HG03159 (cell line): ENCODE measurements around the gene GPC6.
"Not testable (repeated sequence)": the region's sequence is repeated elsewhere in the genome, so short reads cannot be mapped to it uniquely, and the experiment has no call there.

Experiments
- ATAC-seq: cut with Tn5 transposase; IDR thresholded peaks from one replicate; pipeline ENCODE4 v1.9.1; 2021; ENCODE audit warnings: mild to moderate bottlenecking, moderate library complexity; ENCODE audit not compliant: unreplicated experiment

The GPC6 gene

GRCh38 chr13:93226623-93227279, at the start of gene GPC6:
Gene GPC6 (plus strand): TSS chr13:93226807.
- no peak for ATAC-seq

GRCh38 chr13:93180356-93180969, 46.1 kb upstream of the GPC6 start:
- no peak for ATAC-seq

DNA sequence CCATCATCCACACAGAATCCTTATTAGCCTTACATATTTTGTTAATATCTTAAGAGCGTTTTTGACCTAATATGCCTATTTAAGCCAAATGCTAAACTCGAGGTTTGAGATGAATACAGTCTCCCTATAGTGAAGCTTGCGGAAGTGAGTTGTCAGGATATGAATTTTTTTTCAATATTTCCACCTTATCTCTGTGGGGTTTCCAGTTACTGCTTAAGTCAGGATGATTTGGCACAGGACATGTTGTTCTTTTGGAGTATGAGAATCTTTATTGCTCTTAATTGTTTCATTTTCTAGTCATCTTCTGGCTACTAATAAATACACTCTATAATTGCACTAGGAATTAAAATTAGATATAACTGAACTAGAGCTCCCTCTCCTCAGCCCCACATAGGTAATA, 44.2 kb upstream of the GPC6 start:
- no peak for ATAC-seq

GRCh38 chr13:93183302-93183701, 43.3 kb upstream of the GPC6 start:
- no peak for ATAC-seq

DNA sequence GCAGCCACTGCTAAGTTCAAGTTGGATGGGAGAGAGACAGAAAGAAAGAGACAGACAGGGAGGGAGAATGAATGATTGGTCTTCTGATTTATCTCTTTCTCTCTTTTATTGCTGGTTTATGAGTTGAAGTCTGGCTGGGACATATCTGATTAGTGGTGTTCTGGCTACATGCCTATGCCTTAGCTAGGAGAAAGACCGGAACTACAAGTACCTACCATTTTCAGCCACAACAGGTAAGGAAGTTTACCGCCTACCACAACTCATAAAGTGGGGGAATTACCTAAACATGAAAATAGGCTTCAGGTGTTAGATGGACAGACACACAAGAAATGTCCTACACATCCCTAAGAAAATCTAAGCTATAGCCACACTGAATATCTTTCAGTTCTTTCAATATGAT, 36.6 kb upstream of the GPC6 start:
- ATAC-seq, result no peak

DNA sequence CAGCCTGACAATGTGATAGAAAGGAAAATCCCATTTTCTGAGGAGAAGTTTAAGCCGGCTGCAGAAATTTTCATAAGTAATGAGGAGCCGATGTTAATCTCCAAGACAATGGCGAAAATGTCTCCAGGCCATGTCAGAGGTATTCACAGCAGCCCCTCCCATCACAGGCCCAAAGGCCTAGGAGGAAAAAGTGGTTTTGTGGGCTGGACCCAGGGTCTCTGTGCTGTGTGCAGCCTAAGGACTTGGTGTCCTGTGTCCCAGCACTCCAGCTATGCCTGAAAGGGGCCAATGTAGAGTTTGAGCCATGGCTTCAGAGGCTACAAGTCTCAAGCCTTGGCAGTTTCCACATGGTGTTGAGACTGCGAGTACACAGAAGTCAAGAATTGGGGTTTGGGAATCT, 32.9 kb upstream of the GPC6 start:
- ATAC-seq, result no peak

DNA sequence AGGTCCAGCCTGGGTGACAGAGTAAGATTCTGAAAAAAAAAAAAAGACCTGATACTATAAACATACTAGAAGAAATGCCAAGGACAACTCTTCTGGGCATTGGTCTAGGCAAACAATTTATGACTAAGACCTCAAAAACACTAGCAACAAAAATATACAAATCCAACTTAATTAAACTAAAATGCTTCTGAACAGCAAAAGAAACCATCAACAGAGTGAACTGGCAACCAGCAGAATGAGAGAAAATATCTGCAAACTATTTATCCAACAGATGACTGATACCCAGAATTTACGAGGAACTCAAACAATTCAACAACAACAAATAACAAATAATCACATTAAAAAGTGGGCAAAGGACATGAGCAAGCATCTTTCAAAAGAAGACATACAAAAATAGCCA, 26.8 kb upstream of the GPC6 start:
- ATAC-seq, result no peak

DNA sequence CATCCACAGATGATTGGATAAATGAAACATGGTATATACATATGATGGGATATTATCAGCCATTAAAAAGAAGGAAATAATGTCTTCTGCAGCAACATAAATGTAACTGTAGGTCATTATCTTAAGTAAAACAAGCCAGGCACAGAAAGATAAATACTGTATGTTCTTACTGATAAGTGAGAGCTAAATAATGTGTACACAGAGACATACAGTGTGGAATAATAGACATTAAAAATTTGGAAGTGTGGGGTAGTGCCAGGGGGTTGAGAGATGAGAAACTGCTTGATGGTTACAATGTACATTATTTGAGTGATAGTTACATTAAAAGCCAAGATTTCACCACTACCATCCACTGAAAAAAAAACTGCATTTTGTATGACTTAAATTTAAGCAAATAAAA, 26.0 kb upstream of the GPC6 start:
- no peak for ATAC-seq

DNA sequence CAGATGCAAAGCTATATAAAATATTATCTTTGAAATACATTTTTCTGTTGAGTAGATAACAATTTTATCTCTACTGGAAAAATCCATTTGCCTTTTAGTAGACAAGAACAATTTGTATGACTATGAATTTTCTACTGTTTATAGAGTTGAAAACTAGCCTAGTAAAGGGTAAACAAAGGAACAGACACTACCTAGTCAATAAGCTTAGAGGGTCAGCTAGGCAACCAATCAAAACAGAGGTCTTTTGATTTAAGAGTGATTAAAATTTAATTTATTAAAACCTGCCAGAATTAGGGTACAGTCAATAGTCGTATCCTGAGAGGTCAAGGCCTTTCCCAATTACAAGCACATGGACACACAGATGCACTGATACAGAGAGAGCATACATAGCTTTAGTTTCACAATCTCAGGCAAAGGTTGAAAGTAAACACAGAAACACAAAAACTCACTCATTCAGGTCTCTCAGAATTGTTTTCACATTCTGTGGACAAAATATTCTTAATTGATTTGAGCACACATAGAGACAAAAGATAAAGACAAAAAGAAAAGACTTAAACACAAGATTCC, 24.5 kb upstream of the GPC6 start:
- no peak for ATAC-seq

DNA sequence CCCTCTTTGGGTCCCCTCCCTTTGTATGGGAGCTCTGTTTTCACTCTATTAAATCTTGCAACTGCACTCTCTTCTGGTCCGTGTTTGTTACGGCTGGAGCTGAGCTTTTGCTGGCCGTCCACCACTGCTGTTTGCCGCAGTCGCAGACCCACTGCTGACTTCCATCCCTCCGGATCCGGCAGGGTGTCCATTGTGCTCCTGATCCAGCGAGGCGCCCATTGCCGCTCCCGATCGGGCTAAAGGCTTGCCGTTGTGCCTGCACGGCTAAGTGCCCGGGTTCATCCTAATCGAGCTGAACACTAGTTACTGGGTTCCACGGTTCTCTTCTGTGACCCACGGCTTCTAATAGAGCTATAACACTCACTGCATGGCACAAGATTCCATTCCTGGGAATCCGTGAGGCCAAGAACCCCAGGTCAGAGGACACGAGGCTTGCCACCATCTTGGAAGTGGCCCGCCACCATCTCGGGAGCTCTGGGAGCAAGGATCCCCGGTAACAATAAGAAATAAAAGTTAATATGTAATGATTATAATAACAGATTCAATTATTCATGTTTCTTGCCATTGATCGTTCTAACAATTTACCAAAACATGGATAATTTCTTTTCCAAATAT, 19.7 kb upstream of the GPC6 start:
- not testable (repeated sequence) for ATAC-seq

DNA sequence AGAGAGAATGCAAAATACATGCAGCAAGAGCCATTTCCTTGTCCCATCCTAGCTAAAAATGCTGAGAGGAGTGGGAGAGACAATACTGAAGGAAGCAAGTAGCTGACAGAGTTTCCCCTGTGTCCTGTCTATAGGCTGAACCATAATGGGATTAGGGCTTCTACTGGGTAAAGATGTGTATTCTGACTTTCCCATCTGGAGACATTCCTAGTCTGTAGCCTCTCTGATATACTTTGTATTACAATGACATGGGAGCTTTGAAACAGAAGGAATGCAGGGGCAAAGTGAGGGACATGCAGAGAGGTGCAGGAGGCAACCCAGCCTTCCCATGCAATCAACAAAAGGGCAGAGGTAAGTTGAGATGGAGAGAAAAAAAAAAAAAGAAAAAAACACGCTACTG, 10.5 kb upstream of the GPC6 start:
- no peak for ATAC-seq

DNA sequence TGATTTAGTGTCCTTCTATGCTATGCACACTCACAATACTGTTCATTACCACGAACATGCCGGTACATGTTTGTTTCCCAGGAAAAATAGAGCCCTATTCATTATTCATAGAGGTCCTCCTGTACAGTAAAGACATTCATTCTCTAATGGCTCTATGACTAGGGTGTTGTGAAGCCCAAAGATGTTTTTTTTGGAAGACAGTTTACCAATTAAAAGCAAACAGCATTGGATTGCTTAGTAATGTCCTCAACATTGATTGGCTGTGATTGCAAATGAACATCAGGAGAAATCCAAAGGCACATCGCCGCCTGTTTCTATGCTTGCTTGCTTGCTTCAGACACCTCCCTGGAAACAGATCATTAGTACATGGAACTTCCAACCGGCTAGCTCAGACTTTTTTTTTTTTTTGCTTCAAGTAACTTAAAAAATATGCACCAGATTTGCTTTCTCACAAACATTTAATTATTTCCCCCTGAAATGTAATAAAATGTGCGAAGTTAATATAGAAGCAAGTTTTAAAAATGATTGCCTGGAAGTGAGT, 8.8 kb upstream of the GPC6 start:
- ATAC-seq, result no peak

- ATAC-seq, result no peak
Measured at GRCh38 chr13:93218583-93218982, 8.0 kb upstream of the GPC6 start.

- no peak for ATAC-seq
Measured at GRCh38 chr13:93220073-93220472, 6.5 kb upstream of the GPC6 start.

DNA sequence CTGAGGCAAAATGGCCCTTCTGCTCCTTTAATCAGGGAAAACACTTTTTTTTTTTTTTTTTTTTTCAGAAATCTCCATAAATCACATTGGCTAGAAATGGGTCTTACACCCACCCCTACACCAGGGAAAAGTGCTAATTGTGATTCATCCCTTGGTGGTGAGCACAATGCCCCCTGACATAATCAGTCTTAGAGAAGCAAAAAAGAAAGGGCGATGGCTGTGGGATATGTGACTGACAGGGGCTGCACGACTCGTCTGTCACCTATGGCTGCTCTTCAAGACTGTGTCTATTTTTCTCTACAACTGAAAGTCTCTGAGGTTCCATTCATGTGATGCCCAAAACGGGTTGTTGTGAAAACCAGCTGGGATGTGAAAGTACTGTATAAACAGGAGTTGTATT, 3.6 kb upstream of the GPC6 start:
- ATAC-seq, result no peak

DNA sequence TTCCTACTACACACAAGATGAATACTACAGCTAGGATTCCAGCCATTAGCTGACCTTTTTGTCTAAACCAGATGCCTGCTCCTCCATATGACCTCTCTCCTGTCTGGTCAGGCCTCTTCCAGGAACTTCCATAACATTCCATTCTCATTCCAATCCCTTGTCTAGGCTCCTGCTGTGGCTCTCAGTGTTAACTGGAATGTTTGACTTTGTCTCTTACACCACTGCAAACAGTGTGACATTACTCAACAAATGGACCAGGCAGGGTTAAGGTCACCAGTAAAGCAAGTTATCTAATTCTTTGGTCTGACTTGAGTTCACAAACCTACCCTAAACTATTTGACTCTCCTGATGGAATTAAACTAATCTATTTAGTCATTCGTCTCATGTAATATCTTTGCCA, 2.1 kb upstream of the GPC6 start:
- no peak for ATAC-seq

GRCh38 chr13:93225610-93226009, 997 bp upstream of the GPC6 start:
- no peak for ATAC-seq

DNA sequence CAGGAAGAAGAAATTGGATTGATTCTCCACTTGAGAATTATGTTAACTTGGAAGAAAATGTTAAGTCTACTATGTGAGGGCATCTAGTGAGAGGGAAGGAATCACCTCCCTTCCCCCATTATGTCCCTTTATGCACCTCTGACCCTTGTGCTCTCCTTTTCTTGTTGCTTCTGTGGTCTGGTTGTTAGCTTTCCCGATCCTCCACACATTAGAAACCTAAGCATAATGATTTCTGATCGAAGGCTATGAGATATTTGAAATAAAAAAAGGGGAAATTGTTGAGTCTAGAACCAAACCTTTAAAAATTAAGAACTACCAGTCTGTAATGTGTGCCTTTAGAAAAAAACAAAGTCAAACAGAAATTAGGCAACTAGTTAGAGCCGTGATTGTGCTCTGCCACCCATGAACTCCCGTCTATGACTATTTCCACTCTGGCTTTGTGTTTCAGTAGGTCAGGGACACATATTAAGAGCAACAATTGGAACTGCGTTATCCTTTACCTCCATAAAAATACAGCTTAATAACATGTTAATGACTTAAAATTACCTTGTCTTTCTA, 463 bp upstream of the GPC6 start:
- ATAC-seq, result no peak

DNA sequence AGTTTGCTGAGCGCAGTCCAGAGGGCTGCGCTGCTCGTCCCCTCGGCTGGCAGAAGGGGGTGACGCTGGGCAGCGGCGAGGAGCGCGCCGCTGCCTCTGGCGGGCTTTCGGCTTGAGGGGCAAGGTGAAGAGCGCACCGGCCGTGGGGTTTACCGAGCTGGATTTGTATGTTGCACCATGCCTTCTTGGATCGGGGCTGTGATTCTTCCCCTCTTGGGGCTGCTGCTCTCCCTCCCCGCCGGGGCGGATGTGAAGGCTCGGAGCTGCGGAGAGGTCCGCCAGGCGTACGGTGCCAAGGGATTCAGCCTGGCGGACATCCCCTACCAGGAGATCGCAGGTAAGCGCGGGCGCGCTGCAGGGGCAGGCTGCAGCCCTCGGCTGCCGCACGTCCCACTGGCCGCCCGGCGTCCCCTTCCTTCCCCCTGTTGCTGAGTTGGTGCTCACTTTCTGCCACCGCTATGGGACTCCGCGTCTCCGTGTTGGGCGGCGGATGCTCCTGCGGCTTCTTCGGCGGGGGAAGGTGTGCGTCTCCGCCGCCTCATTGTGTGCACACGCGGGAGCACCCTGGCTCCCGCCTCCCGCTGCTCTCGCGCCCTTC, 772 bp downstream of the GPC6 start:
- ATAC-seq, result no peak

DNA sequence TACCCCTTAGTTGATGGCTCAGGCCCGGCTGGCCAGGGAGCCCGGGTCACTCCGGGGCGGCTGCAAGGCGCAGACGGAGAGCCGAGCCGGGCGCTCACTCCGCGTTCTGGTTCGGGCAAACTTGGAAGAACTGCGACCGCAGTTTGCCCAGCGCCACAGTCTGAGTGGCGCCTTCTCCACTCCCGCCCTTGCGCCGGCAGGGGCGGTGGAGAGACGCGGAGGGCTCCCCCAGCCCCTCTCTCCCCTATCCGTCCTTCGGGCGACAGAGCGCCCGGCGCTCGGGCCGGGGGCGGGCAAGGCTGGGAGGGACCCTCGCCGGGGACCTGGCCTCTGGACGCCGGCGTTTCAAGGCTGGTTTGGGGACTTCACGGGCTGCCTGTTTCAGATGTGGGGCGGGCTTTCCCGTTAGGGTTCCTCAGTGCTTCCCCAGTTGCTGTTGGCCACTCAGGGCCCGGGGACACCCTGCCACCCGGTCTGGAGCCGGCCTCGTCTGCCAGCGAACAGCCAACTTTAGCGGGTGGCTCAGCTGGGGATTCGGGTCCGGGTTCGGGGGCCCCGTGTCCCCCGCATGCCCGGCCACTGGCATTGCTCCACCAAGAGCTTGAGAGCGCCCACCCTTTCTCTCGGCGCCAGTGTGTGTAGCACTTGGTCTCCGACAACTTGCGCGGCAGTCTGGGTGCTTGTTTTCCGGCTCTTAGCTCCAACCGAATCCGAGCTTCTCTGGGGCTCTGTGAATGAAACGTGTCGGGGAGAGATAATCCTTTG, 1.5 kb downstream of the GPC6 start:
- ATAC-seq, result no peak

DNA sequence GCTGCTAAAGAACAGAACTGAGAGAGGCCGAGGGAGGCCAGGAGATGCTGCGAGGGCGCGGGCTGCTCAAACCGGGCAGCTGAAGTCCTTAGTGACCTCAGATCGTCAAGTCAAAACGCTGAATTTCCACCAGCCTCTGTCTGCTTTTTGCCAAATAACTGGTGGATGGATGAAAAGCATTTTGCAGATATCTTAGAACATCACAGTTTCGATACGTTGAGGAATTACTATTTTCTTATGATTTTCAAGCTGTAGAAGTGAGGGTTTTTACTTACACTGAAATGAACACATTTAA, 2.0 kb downstream of the GPC6 start:
- ATAC-seq, result no peak
